Measurements from ENCODE around the gene GON4L.
"Not testable (repeated sequence)": the region's sequence is repeated elsewhere in the genome, so short reads cannot be mapped to it uniquely, and the experiment has no call there.

The GON4L gene

GRCh38 chr1:155748141-155748540 lies 108.9 kb downstream of the GON4L start:
- not testable (repeated sequence) for DNase-seq (ENCODE audit: low read depth in 2 of 2)

- not testable (repeated sequence) for DNase-seq (ENCODE audit: low read depth in 2 of 2)
These were observed 109.4 kb downstream of the GON4L start for GRCh38 chr1:155747586-155747985.

GRCh38 chr1:155745284-155746228 lies 111.5 kb downstream of the GON4L start:
- DNase-seq (ENCODE audit: low read depth in 2 of 2): peak; percentile 98 to 99

- no peak for DNase-seq (ENCODE audit: low read depth in 2 of 2)
These were observed 112.2 kb downstream of the GON4L start for GRCh38 chr1:155744711-155745283.

- DNase-seq (ENCODE audit: low read depth in 2 of 2): no peak
These were observed 115.1 kb downstream of the GON4L start for GRCh38 chr1:155741908-155742307.

GRCh38 chr1:155740995-155741394 lies 116.0 kb downstream of the GON4L start:
- DNase-seq (ENCODE audit: low read depth in 2 of 2): no peak

GRCh38 chr1:155729031-155729898 lies 127.7 kb downstream of the GON4L start:
- peak in 1 of 2 donors; percentile 3 for DNase-seq (ENCODE audit: low read depth in 2 of 2)

GRCh38 chr1:155725142-155725541 lies 131.9 kb downstream of the GON4L start:
- DNase-seq (ENCODE audit: low read depth in 2 of 2): no peak

GRCh38 chr1:155719703-155720102 lies 137.3 kb downstream of the GON4L start:
- DNase-seq (ENCODE audit: low read depth in 2 of 2): no peak

- not testable (repeated sequence) for DNase-seq (ENCODE audit: low read depth in 2 of 2)
These were observed 138.4 kb downstream of the GON4L start for GRCh38 chr1:155718524-155719115.

GRCh38 chr1:155717041-155717440 lies 140.0 kb downstream of the GON4L start:
- DNase-seq (ENCODE audit: low read depth in 2 of 2): no peak

- no peak for DNase-seq (ENCODE audit: low read depth in 2 of 2)
These were observed 141.2 kb downstream of the GON4L start for GRCh38 chr1:155715777-155716176.

- DNase-seq (ENCODE audit: low read depth in 2 of 2): not testable (repeated sequence)
These were observed 142.0 kb downstream of the GON4L start for GRCh38 chr1:155715056-155715455.

GRCh38 chr1:155713075-155713474 lies 143.9 kb downstream of the GON4L start:
- no peak for DNase-seq (ENCODE audit: low read depth in 2 of 2)

GRCh38 chr1:155712636-155713035 lies 144.4 kb downstream of the GON4L start:
- DNase-seq (ENCODE audit: low read depth in 2 of 2): not testable (repeated sequence)

- DNase-seq (ENCODE audit: low read depth in 2 of 2): not testable (repeated sequence)
These were observed 145.6 kb downstream of the GON4L start for GRCh38 chr1:155711457-155711856.

- no peak for DNase-seq (ENCODE audit: low read depth in 2 of 2)
These were observed 147.6 kb downstream of the GON4L start for GRCh38 chr1:155709391-155709790.

- DNase-seq (ENCODE audit: low read depth in 2 of 2): no peak
These were observed 150.9 kb downstream of the GON4L start for GRCh38 chr1:155706139-155706538.

- DNase-seq (ENCODE audit: low read depth in 2 of 2): not testable (repeated sequence)
These were observed 152.6 kb downstream of the GON4L start for GRCh38 chr1:155704414-155704813.

GRCh38 chr1:155703216-155703615 lies 153.8 kb downstream of the GON4L start:
- DNase-seq (ENCODE audit: low read depth in 2 of 2): no peak

- DNase-seq (ENCODE audit: low read depth in 2 of 2): not testable (repeated sequence)
These were observed 155.3 kb downstream of the GON4L start for GRCh38 chr1:155701675-155702074.
